Parathyroid adenoma (tissue), 2 donors: ENCODE data around the gene TEAD1.

Experiments
- H2AFZ ChIP-seq: fragments of 300-600 bp; sonication (generic); one replicate; pipeline ENCODE4 v1.7.0; 2017; ENCODE audit warnings: antibody characterized with exemption, mild to moderate bottlenecking
- H3K27ac ChIP-seq: fragments of 300-600 bp; sonication (generic); one replicate; pipeline ENCODE4 v1.7.0; 2017
- H3K27me3 ChIP-seq: fragments of 300-600 bp; sonication (generic); one replicate; pipeline ENCODE4 v1.7.0; 2017; ENCODE audit warnings: low read length; ENCODE audit not compliant: control insufficient read depth, insufficient read depth
- H3K36me3 ChIP-seq: fragments of 300-600 bp; sonication (generic); one replicate; pipeline ENCODE4 v1.7.0; 2017; ENCODE audit warnings: low read length; ENCODE audit not compliant: control insufficient read depth, insufficient read depth
- H3K4me1 ChIP-seq: fragments of 300-600 bp; sonication (generic); one replicate; pipeline ENCODE4 v1.7.0; 2017; ENCODE audit warnings: control low read depth
- H3K4me2 ChIP-seq: fragments of 300-600 bp; sonication (generic); one replicate; pipeline ENCODE4 v1.7.0; 2017; ENCODE audit warnings: low read length
- H3K4me3 ChIP-seq: fragments of 300-600 bp; sonication (generic); one replicate; pipeline ENCODE4 v1.7.0; 2017; ENCODE audit warnings: low read depth, low read length
- H3K79me2 ChIP-seq: fragments of 300-600 bp; sonication (generic); one replicate; pipeline ENCODE4 v1.7.0; 2017; ENCODE audit warnings: control low read depth
- H3K9ac ChIP-seq: fragments of 300-600 bp; sonication (generic); one replicate; pipeline ENCODE4 v1.7.0; 2017; ENCODE audit warnings: mild to moderate bottlenecking
- H3K9me3 ChIP-seq: fragments of 300-600 bp; sonication (generic); one replicate; pipeline ENCODE4 v1.7.0; 2017; ENCODE audit warnings: low read length; ENCODE audit not compliant: control insufficient read depth
- CTCF ChIP-seq: fragments of 300-600 bp; sonication (generic); IDR thresholded peaks from one replicate; pipeline ENCODE4 v1.7.0; 2017; ENCODE audit warnings: antibody characterized with exemption, mild to moderate bottlenecking
- donor health status: primary hyperparathyroidism.

The TEAD1 gene

GRCh38 chr11:12704049-12704448, 29.8 kb downstream of the TEAD1 start:
- Histone ChIP-seq H3K4me2 (no peak overlapping the region), H3K27me3 (no peaks in the 10 kb centered on the region), H3K9me3 (no peaks in the 10 kb centered on the region), H3K4me3 (no peak overlapping the region), H3K4me1 (peaks cover 17% of the 10 kb centered on the region), H3K36me3 (no peaks in the 10 kb centered on the region), H2AFZ (no peak overlapping the region), H3K79me2 (peaks cover 32% of the 10 kb centered on the region), H3K27ac (no peak overlapping the region), H3K9ac (no peak overlapping the region)
- TF ChIP-seq CTCF, result no peak

DNA sequence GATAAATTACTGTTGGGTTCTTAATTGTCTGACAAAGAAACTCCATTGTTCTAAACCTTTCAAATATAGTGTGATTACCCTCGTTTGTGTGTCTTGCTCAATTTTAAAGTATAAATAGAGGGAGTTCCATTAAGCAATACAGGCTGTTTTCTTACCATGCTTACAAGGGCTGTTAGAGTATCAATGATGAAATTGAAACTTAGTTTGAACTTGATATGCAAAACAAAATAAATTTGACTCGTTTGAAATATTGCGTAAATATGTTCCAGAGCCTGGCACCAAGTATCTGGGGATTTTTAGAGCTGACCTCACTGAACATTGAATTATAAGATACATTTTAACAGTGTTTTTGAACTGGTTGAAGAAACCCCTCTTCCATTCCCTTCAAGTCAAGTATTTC, 31.7 kb downstream of the TEAD1 start:
- H2AFZ ChIP-seq, result no peak overlapping the region
- TF ChIP-seq CTCF, result no peak
- H3K9me3 ChIP-seq, result no peaks in the 10 kb centered on the region

GRCh38 chr11:12706545-12707499, 32.6 kb downstream of the TEAD1 start:
- TF ChIP-seq CTCF, result no peak
- Histone ChIP-seq H2AFZ (no peak overlapping the region), H3K4me2 (peak overlapping the region; percentile 42), H3K27me3 (no peaks in the 10 kb centered on the region), H3K79me2 (peaks cover 32% of the 10 kb centered on the region), H3K4me1 (peaks cover 17% of the 10 kb centered on the region), H3K36me3 (no peaks in the 10 kb centered on the region), H3K27ac (peak overlapping the region; percentile 1), H3K4me3 (no peak overlapping the region), H3K9ac (no peak overlapping the region), H3K9me3 (no peaks in the 10 kb centered on the region)

More for the DNA sequence above, 31.7 kb downstream of the TEAD1 start:
- H3K79me2 ChIP-seq, result peaks cover 32% of the 10 kb centered on the region
- peaks cover 17% of the 10 kb centered on the region for H3K4me1 ChIP-seq
- no peak overlapping the region for H3K4me3 ChIP-seq
- no peak overlapping the region for H3K27ac ChIP-seq
- no peaks in the 10 kb centered on the region for H3K36me3 ChIP-seq
- H3K9ac ChIP-seq, result no peak overlapping the region
- no peaks in the 10 kb centered on the region for H3K27me3 ChIP-seq
- no peak overlapping the region for H3K4me2 ChIP-seq

DNA sequence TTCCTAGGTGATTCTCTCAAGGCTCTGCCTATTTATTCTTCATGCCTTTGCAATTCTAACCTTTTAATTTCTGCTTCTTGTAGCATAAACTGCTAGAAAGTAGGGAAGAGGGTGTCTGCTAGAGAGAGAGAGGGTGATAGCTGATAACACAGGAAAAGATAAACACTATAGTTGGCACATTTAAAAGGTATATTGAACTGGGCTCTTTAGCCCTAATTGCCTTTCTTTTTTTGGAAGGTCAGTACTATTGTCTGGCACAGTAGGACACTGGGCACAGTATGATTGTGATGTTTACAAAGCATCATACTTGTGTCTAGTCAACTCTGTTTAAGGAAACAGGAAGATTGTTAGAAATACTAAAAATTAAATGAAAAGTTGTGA, 33.3 kb downstream of the TEAD1 start:
- Histone ChIP-seq H3K9me3 (no peaks in the 10 kb centered on the region), H3K4me2 (peak overlapping the region; percentile 42), H3K27me3 (no peaks in the 10 kb centered on the region), H3K27ac (peak overlapping the region; percentile 1), H3K79me2 (peaks cover 29% of the 10 kb centered on the region), H3K36me3 (no peaks in the 10 kb centered on the region), H3K4me3 (no peak overlapping the region), H2AFZ (no peak overlapping the region), H3K9ac (no peak overlapping the region), H3K4me1 (peaks cover 17% of the 10 kb centered on the region)
- no peak for TF ChIP-seq CTCF
